NCI-H748 (cell line): ENCODE results near the gene GPN2.

Experiments
- DNase-seq: peaks from one replicate; lab custom pipeline; 2025; ENCODE audit not compliant: unreplicated experiment; lab: John Stamatoyannopoulos, UW

The GPN2 gene

DNA sequence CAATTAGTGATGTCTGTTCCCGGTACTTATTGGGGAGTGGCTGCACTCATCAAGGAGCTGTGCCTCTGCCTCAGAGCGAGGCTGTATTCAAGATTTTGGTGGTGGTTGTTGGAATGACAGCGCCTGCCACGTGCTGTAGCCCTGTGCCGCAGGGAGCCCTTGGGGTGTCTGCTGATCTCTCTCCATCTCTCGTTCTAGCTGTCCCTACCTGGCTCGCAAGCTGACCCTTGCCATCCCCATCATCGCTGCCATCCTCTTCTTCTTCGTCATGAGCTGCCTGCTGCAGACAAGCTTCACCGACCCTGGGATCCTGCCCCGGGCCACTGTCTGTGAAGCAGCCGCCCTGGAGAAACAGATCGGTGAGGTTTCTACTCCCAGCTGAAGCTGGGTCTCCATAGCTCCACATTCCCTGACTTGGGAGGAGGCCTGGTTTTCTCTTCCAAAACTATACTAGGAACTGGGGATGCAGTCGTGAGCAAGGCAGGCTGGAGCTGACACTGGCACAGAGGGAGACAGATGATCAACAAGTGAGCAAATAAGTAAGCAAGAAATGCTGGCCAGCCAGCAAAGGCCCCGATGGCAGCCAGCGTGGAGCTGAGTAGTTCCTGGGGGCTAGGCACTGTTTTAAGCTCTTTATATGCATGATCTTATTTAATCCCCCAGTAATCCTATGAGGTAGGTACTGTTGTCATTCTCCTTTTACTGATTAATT, 57.7 kb downstream of the GPN2 start:
- no peak for DNase-seq

DNA sequence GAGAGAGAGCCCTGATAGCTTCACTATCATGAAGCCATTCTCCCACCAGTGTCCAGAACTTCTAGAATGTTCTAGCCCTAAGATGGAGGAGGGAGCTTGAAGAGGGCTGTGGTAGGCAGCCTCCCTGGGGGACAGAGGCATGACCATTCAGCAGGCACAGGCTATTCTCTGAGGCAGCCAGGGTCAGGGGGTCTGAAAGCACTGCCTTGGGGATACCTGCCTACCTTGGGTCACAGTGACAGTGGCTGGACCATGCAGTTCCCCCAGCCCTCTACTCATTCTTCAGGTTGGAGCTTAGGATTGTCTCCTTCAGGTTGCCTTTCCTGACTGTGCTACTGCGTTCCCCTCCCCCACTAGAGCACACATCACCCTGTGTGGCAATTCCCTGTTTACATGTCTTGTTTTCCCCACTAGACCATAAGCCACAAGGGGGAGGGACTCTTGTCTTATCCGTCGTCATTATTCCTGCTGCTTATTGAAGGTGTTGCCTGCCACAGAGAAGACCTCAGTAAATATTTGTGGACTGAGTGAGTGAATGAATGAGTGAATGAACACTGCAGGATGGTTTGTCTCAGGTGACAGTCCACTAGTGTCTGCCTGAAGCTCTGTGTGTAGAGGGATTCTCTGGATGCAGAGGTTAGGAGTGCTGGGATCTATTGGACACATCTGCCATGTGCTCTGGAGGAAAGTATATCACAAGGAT, 58.4 kb downstream of the GPN2 start:
- no peak for DNase-seq

DNA sequence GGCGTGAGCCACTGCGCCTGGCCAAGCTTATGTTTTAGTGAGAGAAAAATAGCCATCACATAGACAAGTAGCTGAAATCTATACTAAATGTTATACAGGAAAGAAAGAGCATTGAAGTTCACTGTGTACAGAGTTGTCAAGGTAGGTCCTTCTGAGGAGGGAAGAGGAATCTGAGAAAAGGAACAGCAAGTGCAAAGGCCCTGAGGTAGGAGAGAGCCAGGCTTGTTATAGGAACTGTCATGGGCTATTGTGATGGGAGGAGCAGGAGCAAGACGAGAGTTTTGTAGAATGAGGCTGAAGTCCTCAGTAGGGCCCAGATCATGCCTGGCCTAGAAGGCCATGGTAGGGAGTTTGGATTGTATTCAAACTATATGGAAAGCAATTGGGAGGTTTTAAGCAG, 59.0 kb downstream of the GPN2 start:
- DNase-seq, result no peak

DNA sequence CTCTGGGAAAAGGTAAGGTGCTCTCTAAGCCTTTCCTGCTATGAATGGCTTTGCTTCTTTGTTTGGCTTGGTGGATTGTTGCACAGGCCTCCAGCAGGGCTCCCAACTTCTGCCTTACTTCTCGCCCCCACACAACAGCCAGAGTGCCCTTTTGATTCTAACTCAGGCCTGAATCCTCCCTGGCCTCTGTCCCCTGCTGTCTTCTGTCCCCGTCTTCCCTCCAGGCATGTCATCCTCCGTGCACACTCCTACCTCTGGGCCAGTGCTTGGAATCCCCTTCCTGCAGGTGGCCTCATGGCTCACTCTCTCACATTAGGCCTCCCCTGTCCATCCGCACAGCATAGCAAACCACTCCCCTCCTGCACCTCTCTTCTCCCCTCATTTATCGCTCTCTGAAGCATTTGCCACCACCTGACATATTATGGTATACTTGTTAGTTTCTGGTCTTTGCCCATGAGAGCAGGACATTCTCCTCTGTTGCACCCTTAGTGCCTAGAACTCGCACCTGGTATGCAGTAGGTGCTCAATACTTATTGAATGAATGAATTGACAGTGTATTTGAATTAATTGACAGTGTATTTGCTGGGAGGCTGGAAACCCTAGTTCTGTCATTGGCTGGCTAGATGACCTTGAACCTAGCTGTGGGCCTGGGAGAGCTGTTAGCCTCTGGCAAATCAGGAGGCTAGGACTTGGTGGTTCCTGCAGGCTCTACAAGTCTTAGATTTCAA, 60.7 kb downstream of the GPN2 start:
- DNase-seq, result no peak

DNA sequence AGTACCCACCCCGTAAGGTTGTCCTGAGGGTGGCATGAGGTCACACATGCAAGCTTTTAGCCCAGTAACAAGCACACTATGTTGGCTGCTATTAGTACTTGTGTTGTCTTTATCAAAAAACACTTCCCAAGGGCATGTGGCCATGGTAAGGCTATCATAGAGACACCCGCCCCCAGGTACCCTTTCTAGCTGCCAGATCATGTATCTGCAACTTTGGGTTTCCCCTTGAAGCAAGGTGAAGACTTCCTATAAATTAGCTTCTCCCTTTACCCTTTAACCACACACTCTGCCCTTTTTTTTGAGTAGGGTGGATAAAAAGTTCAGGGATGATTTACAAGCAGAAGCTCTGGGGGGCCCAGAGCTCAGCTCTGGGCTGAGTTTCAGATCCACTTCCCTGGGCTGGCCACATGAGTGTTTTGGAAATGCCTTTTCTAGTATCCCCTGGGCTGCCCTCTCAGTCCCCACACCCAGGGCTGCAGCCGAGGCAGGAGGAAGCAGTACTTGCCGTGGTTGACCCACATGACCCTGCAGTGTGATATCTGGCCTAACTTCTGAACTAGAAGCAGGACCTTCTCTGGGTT, 61.6 kb downstream of the GPN2 start:
- no peak for DNase-seq

DNA sequence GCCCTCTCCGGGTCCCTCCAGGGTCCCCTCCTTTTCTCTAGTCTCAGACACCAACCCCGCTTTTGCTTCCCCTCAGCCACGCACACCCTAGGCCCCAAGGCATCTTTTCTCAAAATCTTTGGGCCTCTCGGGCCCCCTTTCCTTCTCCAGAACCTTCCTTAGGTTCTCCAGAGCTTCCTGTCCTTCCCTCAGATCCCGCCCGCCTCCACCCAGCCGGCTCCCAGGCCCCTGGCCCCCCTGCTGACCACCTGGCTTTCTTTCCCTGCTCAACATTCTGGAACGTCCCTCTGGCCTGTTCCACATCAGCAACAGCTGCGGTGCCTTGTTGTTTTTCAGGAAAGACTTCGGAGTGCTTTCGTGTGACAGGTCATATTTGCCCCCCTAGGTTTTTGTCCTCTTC, 62.4 kb downstream of the GPN2 start:
- no peak for DNase-seq

DNA sequence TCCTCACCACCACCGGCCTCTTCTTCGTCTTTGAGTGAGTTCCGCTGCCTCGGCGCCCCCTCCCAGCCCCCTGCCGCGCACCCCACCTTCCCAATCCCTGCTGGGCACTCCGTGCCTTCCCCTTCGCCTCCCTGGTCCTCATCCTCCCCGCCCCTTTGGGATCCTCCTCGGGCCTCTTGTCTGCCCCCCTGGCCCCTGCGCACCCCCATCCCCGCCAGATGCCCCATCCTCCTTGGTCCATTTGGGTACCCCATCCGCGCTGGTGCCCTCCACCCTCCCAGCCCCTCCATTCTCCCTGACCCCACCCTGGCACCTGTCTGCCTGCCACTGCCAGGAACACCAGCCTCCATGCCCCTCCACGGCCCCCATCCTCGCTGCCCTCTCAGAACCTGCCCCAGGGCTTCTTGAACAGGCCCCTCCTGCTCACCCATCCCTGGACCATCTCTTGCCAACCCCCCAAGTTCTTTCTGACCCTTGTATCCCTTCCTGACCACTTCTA, 62.9 kb downstream of the GPN2 start:
- no peak for DNase-seq

DNA sequence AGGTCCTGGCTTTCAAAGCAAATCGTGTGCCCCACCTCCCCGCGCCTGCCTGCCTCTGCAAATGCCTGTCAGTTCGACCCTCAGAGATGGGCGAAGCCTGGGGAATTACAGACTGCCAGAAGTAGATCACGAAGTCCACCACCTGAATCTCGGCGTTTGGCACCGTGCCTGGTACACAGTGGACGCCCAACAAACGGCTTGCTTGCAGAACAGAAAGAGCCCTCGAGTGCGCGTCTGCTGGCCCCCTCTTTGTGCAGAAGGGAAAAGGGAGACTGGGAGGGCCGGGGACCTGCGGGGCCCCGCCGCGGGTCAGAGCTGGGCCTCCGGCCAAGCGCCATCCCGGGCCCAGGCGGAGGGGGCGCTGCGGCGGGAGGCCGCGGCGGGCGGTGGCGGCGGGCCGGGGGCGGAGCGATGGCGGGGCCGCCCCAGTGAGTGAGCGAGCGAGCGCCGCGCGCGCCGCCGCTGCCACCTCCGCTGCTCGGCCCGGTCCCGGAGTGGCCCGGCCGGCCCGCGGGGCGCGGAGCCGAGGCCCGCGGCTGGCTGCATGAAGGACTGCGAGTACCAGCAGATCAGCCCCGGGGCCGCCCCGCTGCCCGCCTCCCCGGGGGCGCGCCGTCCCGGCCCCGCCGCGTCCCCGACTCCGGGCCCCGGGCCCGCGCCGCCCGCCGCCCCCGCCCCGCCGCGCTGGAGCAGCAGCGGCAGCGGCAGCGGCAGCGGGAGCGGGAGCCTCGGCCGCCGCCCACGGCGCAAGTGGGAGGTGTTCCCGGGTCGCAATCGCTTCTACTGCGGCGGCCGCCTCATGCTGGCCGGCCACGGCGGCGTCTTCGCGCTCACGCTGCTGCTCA, 63.6 kb downstream of the GPN2 start, which contains the start of gene ZDHHC18:
Gene ZDHHC18, plus strand, starts transcription at position 428 of the 845 bp plus-strand sequence. Its CDS starts 117 bp downstream, at position 545.
- DNase-seq, result peak; percentile 63
